HG03159 (cell line): Measurements from ENCODE around the gene CCDC149.

Experiments used
- ATAC-seq: cut with Tn5 transposase; IDR thresholded peaks from one replicate; pipeline ENCODE4 v1.9.1; 2021; ENCODE audit warnings: mild to moderate bottlenecking, moderate library complexity; ENCODE audit not compliant: unreplicated experiment

CCDC149 gene

GRCh38 chr4:24845132-24845531, 67.7 kb downstream of the CCDC149 start:
- ATAC-seq: no peak

GRCh38 chr4:24843096-24843495, 69.7 kb downstream of the CCDC149 start:
- ATAC-seq: no peak

- ATAC-seq: no peak
These were observed 70.5 kb downstream of the CCDC149 start for GRCh38 chr4:24842356-24842755.

DNA sequence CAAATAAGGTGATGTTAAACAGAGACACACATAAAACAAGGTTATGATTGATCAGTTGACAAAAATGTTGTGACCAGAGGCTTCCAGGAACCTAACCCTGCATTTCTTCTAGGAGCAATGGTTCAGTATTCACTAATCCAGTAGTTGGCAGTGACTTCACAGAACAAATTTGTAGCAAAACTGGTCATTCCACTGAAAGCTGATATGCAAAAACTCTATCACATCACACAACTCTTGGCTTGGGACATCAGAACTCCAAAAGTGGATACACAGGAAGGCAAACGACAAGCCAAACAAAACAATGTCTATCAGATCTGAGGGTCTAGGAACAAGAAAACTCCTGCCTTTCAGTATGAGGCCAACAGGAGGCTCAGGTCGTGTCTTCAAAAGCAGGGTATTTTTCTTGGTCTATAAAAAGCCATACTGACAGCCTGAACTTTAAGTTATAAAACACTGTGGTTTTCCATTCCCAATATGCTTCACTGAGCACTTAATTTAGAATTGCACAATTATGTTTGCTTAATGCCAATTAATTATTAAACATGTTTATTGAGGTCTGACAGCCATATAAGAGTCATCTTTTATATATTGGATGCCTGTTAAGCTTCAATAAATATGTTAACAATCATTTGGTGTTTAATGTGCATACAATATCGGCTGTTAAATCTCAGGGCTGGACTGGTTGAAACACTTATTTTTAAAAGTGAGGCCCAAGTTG, 71.9 kb downstream of the CCDC149 start:
- no peak for ATAC-seq

DNA sequence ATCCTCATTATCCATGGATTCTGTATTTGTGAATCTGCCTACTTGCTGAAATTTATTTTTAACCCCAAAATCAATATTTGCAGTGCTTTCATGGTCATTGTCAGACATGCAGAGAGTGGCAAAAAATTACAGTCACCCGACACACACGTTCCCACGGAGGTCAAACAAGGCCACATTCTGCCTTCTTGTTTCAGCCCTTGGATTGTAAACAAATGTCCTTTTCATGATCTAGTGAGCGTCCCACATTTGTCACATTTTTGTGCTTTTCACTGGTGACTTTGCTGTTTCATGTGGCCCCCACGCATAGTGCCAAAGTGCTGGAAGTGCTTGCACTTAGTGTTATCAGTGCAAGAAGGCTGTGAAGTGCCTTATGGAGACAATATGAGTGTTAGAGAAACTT, 72.5 kb downstream of the CCDC149 start:
- ATAC-seq: no peak

DNA sequence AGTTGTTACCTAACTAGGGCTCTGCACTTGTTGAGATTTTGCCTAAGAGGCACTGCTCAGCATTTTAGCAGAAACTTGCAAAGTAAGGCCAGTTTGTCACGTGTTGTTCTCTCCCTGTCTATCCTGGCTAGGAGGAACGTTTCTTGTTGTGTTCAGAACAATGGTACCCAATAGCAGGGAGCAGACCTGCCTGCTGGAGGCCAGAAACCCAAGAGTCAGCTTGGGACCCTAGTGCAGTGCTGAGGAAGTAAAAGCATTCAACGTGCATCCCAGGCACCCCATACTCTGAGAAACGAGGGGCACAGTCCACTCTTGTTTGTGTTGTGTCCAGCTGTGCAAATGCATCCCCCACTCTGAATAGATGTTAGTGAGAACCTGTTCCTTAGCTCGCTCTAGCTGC, 75.1 kb downstream of the CCDC149 start:
- ATAC-seq: no peak

DNA sequence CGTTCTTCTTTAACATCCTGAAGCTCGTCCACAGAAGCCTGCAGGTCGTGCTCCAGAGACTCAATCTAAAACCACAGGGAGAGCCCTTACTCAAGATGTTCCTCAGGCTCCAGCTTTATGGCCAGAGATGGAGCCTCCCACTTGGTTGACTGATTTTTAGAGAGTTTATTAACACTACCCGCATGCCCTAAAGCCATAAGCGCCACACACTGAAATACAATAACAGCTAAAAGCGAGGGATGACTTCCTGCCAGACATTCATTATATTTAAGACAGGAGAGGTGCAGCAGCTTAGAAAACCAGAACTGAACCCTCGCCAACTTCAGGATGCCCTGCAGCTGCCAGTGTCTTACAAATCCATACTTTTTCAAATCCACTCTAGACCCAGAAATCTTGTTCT, 75.5 kb downstream of the CCDC149 start:
- no peak for ATAC-seq

- no peak for ATAC-seq
These were observed 76.1 kb downstream of the CCDC149 start for GRCh38 chr4:24836661-24837242.

- no peak for ATAC-seq
These were observed 77.1 kb downstream of the CCDC149 start for GRCh38 chr4:24835696-24836095.

- no peak for ATAC-seq
These were observed 81.2 kb downstream of the CCDC149 start for GRCh38 chr4:24831637-24832036.

DNA sequence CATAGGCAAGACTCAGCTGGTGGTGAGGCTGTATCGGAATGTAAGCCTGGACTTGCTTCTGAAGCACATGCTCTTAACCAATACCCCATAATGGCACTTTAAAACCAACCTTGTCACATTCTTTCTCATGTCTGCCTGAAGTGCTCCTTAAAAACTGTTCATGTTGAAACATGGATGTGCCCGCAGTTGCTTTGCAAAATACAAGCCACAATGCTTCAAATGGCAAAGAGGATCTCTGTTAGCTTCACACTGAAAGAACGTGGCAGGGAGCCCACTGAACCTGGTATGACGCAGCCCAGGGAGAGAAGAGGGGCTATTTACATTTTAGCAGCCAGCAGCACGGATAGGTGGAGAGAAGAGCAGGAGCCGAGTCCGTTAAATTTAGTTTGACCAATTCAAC, 88.1 kb downstream of the CCDC149 start:
- no peak for ATAC-seq

DNA sequence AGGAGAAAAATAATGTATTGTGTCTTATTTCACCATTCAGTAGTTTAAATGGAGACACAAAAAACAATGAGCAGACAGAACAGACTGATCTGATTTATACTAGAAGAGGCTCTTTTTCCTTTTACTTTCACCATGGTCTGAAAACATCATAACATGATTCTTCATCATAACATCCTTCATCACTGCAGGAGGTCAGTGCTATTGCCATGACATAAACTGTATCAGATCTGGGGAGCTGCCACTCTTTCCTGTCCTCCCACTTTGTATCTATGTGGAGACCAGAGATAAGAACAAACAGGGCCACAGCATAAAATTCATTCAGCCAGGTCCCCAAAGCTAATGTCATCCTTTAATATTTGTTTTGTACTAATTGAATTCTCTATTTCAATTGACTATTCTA, 92.3 kb downstream of the CCDC149 start:
- no peak for ATAC-seq

GRCh38 chr4:24816797-24817196, 96.0 kb downstream of the CCDC149 start:
- no peak for ATAC-seq

DNA sequence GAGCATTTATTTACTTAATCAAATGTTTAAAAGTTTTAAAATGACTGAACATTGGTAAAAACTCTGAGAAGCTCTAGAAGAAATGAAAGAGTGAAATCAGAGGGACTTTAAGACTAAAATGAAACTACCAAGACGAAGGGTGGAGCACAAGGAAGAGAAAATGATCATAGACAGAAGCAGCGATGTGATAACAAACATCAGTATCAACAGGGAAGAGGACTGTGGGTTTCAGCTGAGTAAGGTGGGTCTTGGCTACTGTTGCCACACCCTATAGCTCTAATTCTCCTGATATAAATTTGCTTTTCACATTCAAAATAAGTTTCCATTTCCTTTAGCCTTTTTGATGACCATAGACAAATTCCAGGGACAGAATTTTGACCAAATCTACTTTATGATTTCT, 99.1 kb downstream of the CCDC149 start:
- no peak for ATAC-seq

DNA sequence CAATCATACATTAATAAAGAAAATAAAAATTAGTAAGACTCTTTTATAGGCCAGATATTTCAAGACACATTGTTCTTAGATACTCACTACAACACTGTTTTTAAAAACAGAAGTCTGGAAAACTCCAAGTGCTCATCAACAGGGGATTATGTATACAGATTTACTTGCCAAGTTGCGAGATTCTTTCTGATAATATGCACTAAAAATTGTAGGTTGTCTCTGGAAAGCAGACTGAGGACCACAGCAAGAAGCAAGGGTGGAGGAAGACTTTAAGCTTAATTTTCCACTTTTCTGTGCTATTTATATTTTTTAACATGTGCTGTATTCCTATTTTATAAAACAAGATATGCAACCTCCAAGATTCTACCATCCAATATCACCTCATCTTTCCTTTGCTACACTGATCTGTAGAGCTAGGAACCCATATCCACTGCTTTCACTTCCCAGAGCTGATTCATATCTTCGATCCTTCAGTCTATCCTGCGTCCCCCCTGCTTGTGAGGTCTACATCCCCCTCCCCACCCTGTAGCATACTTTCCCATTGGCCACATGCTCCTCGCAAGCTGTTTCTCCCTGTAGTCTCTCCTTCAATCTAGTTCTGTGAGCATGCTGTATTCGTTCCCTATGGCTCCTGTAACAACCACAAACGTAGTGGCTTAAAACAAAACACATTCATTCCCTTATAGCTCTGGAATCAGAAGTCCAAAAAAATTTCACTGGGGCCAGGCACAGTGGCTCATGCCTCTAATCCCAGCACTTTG, 101.8 kb downstream of the CCDC149 start:
- no peak for ATAC-seq

GRCh38 chr4:24809815-24810405, 102.9 kb downstream of the CCDC149 start:
- ATAC-seq: no peak

DNA sequence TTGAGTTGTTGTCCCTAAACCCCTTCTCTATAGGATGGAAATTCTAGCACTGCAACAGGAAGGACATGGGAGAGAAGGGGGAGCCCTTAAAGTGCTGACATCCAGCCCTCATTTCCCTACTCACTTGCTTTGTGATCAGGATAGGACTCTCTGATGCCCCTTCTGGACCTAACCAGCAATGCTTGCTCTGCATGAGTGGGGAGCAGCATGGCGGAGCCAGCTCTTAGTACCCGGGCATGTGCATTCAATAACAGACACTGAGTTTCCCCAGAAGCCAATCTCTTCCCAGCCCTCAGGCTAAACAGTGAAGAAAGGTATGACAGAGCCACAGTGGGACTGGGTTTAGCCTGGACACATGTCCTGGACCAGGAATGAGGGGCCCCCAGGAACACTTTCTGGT, 103.5 kb downstream of the CCDC149 start:
- no peak for ATAC-seq

DNA sequence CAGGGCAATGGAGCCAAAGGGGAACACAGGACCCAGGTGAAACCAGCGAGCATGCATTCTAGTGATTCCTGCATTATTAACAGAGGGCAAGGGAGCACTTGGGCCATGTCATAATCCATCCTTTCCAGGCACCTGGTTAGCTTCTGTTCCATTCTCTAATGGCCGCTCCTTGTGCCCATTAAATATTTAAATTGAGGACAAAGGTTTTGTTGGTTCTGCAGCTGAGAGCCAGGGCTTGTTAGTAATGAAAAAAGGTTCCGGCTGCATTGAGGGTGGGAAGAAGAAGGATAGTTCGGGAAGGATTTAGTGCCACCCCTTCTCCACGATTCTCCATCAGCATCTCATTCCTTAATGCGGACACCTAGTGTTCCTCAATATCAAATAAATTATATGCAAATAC, 103.9 kb downstream of the CCDC149 start:
- no peak for ATAC-seq

DNA sequence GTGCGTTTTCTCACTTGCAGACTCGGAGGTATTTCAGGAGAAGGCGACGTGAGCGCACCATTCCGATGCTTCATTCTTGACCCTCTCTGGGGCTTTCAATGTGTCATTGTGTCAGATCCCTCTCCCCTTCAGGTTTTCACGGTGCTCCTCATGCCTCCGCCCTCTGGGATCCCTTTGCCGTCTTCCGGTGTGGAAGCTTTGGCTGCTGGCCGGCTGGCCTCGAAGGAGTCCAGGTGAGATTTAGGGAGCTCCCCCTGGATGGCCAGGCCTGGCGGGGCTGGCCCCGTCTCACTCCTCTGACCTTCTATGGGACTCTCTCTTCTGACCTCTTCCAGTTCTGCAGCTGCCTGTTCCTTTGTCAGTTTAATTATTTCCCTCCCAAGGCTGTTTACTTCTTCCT, 104.6 kb downstream of the CCDC149 start:
- no peak for ATAC-seq

- no peak for ATAC-seq
These were observed 105.2 kb downstream of the CCDC149 start for GRCh38 chr4:24807611-24808010.

DNA sequence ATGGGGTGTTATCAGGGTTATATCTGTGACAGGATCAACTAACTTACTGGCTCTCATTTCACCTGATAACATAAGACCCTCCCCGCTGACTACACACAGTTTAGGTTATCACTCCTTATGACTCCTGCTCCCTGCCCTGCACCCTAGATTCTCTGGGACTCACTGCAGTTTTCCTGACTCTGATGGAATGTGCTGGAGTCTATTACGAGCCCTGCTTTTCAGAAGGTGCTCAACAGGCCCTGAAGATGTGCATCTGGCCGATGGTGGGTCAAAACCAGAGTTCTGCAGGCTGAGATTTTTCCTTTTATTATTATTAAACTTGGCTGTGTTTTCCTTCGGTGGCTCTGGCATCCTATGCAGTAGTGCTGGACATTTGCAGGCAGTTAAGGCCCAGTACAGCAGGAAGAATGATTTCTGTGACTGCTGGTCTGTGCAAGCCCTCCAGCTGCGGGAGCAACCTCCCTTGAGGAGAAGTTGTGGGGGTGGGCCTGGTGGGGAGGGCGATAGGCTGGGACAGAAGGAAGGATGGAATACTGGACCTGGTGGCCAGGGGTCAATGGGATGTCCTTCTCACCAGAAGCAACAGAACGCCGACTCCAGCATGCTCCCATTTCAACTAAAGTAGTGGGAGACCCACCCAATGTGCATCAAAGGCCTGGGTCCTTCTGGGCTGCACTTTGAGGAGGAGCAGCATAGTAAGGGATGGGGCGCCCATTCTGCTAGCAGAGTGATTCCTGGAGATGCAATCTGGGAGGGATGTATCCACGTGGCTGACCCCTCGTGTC, 106.4 kb downstream of the CCDC149 start:
- ATAC-seq: no peak
